SK-N-SH treated with all-trans-retinoic acid at 6 μM for 48 hours (cell line): ENCODE data around the gene SRD5A2.

Experiments
- ATAC-seq: fragments of 200-7000 bp; cut with Tn5 transposase; 3 replicates; pipeline ENCODE4 v1.9.1; 2020; ENCODE audit warnings: mild to moderate bottlenecking, moderate library complexity
- ARNTL ChIP-seq: fragments of 450-650 bp; formaldehyde crosslinking; IDR thresholded peaks from 2 replicates; pipeline ENCODE4 v1.5.0; 2020; ENCODE audit warnings: low read depth, mild to moderate bottlenecking, moderate library complexity, borderline replicate concordance
- BACH2 ChIP-seq: fragments of 250-450 bp; sonication (Bioruptor Pico); IDR thresholded peaks from 2 replicates; pipeline ENCODE4 v1.9.0; 2021; ENCODE audit warnings: mild to moderate bottlenecking, borderline replicate concordance
- CSDC2 ChIP-seq: fragments of 250-450 bp; sonication (Bioruptor Pico); IDR thresholded peaks from 2 replicates; pipeline ENCODE4 v1.5.0; 2020; ENCODE audit warnings: mild to moderate bottlenecking, moderate library complexity
- ESRRG ChIP-seq: fragments of 250-450 bp; sonication (Bioruptor Pico); IDR thresholded peaks from 2 replicates; pipeline ENCODE4 v1.6.1; 2021; ENCODE audit warnings: mild to moderate bottlenecking
- GLIS3 ChIP-seq: fragments of 250-450 bp; sonication (Bioruptor Pico); IDR thresholded peaks from 2 replicates; pipeline ENCODE4 v1.5.0; 2020; ENCODE audit warnings: mild to moderate bottlenecking, moderate library complexity
- ISL1 ChIP-seq: fragments of 250-450 bp; sonication (Bioruptor Pico); IDR thresholded peaks from 2 replicates; pipeline ENCODE4 v2.1.2; 2022; ENCODE audit warnings: mild to moderate bottlenecking, moderate library complexity
- OSR1 ChIP-seq: fragments of 250-450 bp; sonication (Bioruptor Pico); IDR thresholded peaks from 2 replicates; pipeline ENCODE4 v1.8.0; 2022; ENCODE audit warnings: moderate library complexity, mild to moderate bottlenecking, inconsistent platforms
- PPARA ChIP-seq: fragments of 250-450 bp; sonication (Bioruptor Pico); IDR thresholded peaks from 2 replicates; pipeline ENCODE4 v1.5.0; 2020; ENCODE audit warnings: mild to moderate bottlenecking, borderline replicate concordance
- RARB ChIP-seq: fragments of 250-450 bp; sonication (Bioruptor Pico); IDR thresholded peaks from 2 replicates; pipeline ENCODE4 v1.8.0; 2021; ENCODE audit warnings: mild to moderate bottlenecking, moderate library complexity
- SNAI2 ChIP-seq: fragments of 250-450 bp; sonication (Bioruptor Pico); IDR thresholded peaks from 2 replicates; pipeline ENCODE4 v1.5.0; 2020; ENCODE audit warnings: mild to moderate bottlenecking, moderate library complexity
- TCF4 ChIP-seq: fragments of 250-450 bp; sonication (Bioruptor Pico); IDR thresholded peaks from 2 replicates; pipeline ENCODE4 v1.8.0; 2021; ENCODE audit warnings: mild to moderate bottlenecking, moderate library complexity, borderline replicate concordance
- TOX ChIP-seq: fragments of 250-450 bp; sonication (Bioruptor Pico); IDR thresholded peaks from 2 replicates; pipeline ENCODE4 v1.8.0; 2021; ENCODE audit warnings: mild to moderate bottlenecking, moderate library complexity, borderline replicate concordance
- ZFP30 ChIP-seq: fragments of 450-650 bp; formaldehyde crosslinking; IDR thresholded peaks from 2 replicates; pipeline ENCODE4 v1.5.0; 2022; ENCODE audit warnings: mild to moderate bottlenecking, moderate library complexity
- ZNF565 ChIP-seq: fragments of 450-650 bp; formaldehyde crosslinking; conservative IDR thresholded peaks from 2 replicates; pipeline ENCODE4 v1.5.0; 2020; ENCODE audit warnings: low read depth, mild to moderate bottlenecking, moderate library complexity
- ZNF70 ChIP-seq: fragments of 450-650 bp; formaldehyde crosslinking; IDR thresholded peaks from 2 replicates; pipeline ENCODE4 v1.5.0; 2020; ENCODE audit warnings: mild to moderate bottlenecking, moderate library complexity
- ZNF8 ChIP-seq: fragments of 450-650 bp; formaldehyde crosslinking; IDR thresholded peaks from 2 replicates; pipeline ENCODE4 v1.5.0; 2020; ENCODE audit warnings: mild to moderate bottlenecking, moderate library complexity
- TF ChIP-seq, protein P1 (sequence below): fragments of 250-450 bp; sonication (Bioruptor Pico); IDR thresholded peaks from 2 replicates; pipeline ENCODE4 v1.5.0; 2020; ENCODE audit warnings: mild to moderate bottlenecking, moderate library complexity
- TF ChIP-seq, protein P2 (sequence below): fragments of 250-450 bp; sonication (Bioruptor Pico); IDR thresholded peaks from 2 replicates; pipeline ENCODE4 v1.5.1; 2021; ENCODE audit warnings: mild to moderate bottlenecking, moderate library complexity
- TF ChIP-seq, protein P3 (sequence below): fragments of 250-450 bp; sonication (Bioruptor Pico); IDR thresholded peaks from 2 replicates; pipeline ENCODE4 v1.5.1; 2020; ENCODE audit warnings: low read depth, mild to moderate bottlenecking, moderate library complexity

Gene SRD5A2

DNA sequence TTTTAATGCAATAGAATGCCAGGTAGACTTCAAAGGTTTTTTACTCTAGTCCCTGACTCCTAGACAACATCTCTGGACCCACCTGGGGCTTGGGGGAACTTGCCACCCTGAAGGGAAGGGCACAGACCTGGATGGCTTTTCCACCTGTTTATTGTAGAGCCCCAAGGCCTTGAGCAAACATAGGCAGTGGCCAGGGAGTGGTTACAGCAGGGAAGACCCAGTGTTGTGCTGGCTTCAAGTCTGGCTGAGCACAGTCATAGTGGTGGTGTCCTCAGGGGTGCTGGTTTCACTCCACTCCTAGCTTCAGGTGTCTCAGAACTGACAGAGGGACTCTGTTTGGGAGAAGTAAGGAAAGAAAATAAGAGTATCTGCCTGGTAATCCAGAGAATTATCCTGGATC lies 5.5 kb upstream of the SRD5A2 start:
- no peak for ATAC-seq

DNA sequence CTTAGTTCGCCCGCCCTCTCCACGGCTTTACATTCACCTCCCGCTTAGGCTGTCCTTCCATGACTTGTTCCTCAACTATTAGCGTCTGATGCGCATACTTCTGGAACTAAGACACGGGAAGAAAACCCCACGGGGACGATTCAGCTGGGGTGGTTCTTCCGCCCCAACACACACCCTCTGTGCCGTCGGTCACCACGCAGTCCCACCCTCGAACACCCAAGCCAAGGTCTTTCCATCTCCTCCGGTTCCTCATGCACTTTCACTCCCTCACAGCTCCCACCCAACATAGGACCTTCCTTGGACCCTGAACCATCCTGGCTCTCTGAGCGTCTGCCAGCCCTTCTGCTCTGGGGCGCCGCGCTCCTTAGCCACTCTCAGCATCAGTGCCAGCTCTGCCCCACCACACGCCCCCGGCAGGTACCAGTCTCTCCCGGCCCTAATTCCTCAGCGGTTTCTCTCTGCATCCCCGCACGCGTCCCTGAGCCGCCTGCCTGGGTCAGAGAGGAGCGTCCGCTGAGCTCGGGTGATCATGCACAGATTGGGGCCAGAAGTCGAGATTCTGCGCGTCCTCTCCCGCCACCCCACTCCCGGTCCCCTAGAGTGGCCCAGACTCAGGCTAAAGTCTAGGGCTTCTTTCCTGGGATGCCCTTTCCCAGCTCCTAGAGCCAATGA lies 522 bp upstream of the SRD5A2 start:
- ATAC-seq, result no peak
- no peak for TF ChIP-seq ZNF8 (CRISPR knock-in tag)
- TF ChIP-seq, protein P1, sequence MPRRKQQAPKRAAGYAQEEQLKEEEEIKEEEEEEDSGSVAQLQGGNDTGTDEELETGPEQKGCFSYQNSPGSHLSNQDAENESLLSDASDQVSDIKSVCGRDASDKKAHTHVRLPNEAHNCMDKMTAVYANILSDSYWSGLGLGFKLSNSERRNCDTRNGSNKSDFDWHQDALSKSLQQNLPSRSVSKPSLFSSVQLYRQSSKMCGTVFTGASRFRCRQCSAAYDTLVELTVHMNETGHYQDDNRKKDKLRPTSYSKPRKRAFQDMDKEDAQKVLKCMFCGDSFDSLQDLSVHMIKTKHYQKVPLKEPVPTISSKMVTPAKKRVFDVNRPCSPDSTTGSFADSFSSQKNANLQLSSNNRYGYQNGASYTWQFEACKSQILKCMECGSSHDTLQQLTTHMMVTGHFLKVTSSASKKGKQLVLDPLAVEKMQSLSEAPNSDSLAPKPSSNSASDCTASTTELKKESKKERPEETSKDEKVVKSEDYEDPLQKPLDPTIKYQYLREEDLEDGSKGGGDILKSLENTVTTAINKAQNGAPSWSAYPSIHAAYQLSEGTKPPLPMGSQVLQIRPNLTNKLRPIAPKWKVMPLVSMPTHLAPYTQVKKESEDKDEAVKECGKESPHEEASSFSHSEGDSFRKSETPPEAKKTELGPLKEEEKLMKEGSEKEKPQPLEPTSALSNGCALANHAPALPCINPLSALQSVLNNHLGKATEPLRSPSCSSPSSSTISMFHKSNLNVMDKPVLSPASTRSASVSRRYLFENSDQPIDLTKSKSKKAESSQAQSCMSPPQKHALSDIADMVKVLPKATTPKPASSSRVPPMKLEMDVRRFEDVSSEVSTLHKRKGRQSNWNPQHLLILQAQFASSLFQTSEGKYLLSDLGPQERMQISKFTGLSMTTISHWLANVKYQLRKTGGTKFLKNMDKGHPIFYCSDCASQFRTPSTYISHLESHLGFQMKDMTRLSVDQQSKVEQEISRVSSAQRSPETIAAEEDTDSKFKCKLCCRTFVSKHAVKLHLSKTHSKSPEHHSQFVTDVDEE, result no peak
- TF ChIP-seq OSR1, result no peak
- no peak for TF ChIP-seq TOX (CRISPR knock-in tag)

More for the DNA sequence above, 5.5 kb upstream of the SRD5A2 start:
- TF ChIP-seq GLIS3 (CRISPR knock-in tag) (no peak), ISL1 (CRISPR knock-in tag) (no peak), TCF4 (CRISPR knock-in tag) (no peak), ZNF8 (CRISPR knock-in tag) (no peak), ZFP30 (CRISPR knock-in tag) (no peak), SNAI2 (CRISPR knock-in tag) (no peak), TOX (CRISPR knock-in tag) (no peak), ARNTL (CRISPR knock-in tag) (no peak), ZNF565 (CRISPR knock-in tag) (no peak), CSDC2 (no peak), PPARA (CRISPR knock-in tag) (no peak), ESRRG (CRISPR knock-in tag) (no peak), ZNF70 (no peak)
- TF ChIP-seq, protein P2, sequence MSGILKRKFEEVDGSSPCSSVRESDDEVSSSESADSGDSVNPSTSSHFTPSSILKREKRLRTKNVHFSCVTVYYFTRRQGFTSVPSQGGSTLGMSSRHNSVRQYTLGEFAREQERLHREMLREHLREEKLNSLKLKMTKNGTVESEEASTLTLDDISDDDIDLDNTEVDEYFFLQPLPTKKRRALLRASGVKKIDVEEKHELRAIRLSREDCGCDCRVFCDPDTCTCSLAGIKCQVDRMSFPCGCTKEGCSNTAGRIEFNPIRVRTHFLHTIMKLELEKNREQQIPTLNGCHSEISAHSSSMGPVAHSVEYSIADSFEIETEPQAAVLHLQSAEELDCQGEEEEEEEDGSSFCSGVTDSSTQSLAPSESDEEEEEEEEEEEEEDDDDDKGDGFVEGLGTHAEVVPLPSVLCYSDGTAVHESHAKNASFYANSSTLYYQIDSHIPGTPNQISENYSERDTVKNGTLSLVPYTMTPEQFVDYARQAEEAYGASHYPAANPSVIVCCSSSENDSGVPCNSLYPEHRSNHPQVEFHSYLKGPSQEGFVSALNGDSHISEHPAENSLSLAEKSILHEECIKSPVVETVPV, result no peak
- TF ChIP-seq, protein P3, sequence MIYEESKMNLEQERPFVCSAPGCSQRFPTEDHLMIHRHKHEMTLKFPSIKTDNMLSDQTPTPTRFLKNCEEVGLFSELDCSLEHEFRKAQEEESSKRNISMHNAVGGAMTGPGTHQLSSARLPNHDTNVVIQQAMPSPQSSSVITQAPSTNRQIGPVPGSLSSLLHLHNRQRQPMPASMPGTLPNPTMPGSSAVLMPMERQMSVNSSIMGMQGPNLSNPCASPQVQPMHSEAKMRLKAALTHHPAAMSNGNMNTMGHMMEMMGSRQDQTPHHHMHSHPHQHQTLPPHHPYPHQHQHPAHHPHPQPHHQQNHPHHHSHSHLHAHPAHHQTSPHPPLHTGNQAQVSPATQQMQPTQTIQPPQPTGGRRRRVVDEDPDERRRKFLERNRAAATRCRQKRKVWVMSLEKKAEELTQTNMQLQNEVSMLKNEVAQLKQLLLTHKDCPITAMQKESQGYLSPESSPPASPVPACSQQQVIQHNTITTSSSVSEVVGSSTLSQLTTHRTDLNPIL (CRISPR knock-in tag), result no peak

DNA sequence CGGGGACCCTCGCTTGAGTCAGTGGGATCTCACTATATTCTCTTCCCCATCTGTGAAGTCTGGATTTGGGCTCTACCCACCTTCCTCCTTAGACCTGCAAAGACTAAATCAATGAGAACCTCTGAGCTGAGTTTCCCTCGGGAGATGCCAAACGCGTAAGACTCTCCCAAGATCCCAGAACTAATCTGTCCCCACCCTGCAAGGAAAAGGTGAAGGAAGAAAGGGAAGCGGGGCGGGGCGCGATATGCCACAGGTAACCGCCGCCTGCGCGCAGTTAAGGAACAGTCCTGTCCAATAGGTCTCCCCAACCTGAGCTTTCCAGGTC lies 780 bp downstream of the SRD5A2 start:
- TF ChIP-seq OSR1 (no peak), ZNF8 (CRISPR knock-in tag) (no peak), ISL1 (CRISPR knock-in tag) (no peak), BACH2 (no peak), SNAI2 (CRISPR knock-in tag) (no peak)
- TF ChIP-seq, protein P3 (CRISPR knock-in tag), result no peak
- TF ChIP-seq, protein P2, result no peak
- no peak for ATAC-seq

DNA sequence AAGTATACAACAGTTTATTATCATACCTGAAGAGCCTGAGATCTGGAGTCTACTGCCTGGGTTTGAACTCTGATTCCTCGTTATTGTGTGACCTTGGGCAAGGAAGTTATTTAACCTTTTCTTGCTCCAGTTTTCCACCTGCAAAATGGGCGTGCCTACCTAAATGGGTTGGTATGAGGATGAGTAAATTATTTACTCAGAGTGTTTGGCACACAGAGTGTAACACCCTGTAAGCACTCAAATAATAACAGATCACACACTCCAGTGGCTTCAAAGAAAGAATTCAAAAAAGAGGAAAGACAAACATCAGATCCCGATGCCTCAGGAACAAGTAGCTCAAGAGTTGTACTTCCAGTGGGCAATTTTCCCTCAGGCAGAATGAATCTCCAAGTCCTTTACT lies 2.4 kb downstream of the SRD5A2 start:
- ATAC-seq, result no peak
- TF ChIP-seq SNAI2 (CRISPR knock-in tag) (no peak), ZNF8 (CRISPR knock-in tag) (no peak)
- TF ChIP-seq, all 23 proteins: peak for 0

DNA sequence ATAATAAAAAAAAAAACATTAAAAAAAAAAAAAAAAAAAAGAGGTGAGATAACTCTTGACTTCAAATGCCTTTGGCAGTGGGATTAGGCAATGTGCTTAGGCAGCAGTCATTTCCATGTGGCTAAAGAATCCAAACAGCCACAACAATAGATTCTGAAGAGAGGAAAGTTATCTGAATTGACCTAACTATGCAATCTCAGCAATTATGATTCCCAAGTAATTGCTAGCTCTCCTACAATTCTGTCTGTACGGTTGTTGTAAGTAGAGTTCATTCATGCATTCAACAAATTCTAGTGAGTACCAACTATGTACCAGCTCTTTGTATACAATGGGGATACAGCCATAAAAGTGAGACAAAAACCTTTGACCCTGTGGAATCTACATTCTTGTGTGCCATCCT lies 3.6 kb downstream of the SRD5A2 start:
- ATAC-seq, result no peak
- TF ChIP-seq RARB, result no peak
- TF ChIP-seq TOX (CRISPR knock-in tag), result no peak
- no peak for TF ChIP-seq ESRRG (CRISPR knock-in tag)
- no peak for TF ChIP-seq ZFP30 (CRISPR knock-in tag)
- no peak for TF ChIP-seq ZNF565 (CRISPR knock-in tag)
- no peak for TF ChIP-seq CSDC2
- no peak for TF ChIP-seq PPARA (CRISPR knock-in tag)
- TF ChIP-seq ARNTL (CRISPR knock-in tag), result no peak
- TF ChIP-seq TCF4 (CRISPR knock-in tag), result no peak
- TF ChIP-seq ISL1 (CRISPR knock-in tag), result no peak
- TF ChIP-seq, protein P1, result no peak
